ENCODE measurements around the gene RCBTB1. TPM values are rescaled to one million over a fixed set of nuclear protein-coding genes. Genes with fewer than 3 reads are reported as not detected.

Gene RCBTB1
- polyA plus RNA-seq, 1 of the 3 experiments (the other 2 are of a cell fraction): 13.2 TPM

- ChIA-PET POLR2A (no interaction called here), CTCF (no interaction called here)
- H3K36me3 ChIP-seq (replicated peaks in 1 of 2; ENCODE audit: control insufficient read depth in 1 of 2, insufficient read depth in 2 of 2, low read length in 1 of 2): peaks cover 10% of the 10 kb centered on the region in 2 experiments
- no peak overlapping the region for H3K27ac ChIP-seq (ENCODE audit: low read depth in 2 of 2, low read length in 1 of 2)
- WGBS (ENCODE audit: low lambda C conversion rate): 97% methylated on average over 5 of the region's 5 CpGs
- TF ChIP-seq ELF1 (IDR thresholded peaks at IDR 0.05): no peak
- TF ChIP-seq TEAD4 (IDR thresholded peaks at IDR 0.05; ENCODE audit: borderline replicate concordance, insufficient read depth): no peak
- TF ChIP-seq RXRA (IDR thresholded peaks at IDR 0.05; ENCODE audit: borderline replicate concordance, low read depth): no peak
- no peak for TF ChIP-seq NRF1 (IDR thresholded peaks at IDR 0.05; ENCODE audit: low read depth, low read length)
- no peak for TF ChIP-seq CHD2 (IDR thresholded peaks at IDR 0.05; ENCODE audit: low read length, partially characterized antibody)
- no peak for TF ChIP-seq POLR2AphosphoS5 (IDR thresholded peaks at IDR 0.05; ENCODE audit: low read depth, low read length)
- TF ChIP-seq REST (IDR thresholded peaks at IDR 0.05; ENCODE audit: low read depth, low read length): no peak
- no peak for TF ChIP-seq SMC3 (IDR thresholded peaks at IDR 0.05; ENCODE audit: low read depth, low read length)
- no peak for TF ChIP-seq NFIC (IDR thresholded peaks at IDR 0.05; ENCODE audit: borderline replicate concordance)
- no peak for TF ChIP-seq FOXM1 (IDR thresholded peaks at IDR 0.05; ENCODE audit: low read depth)
- no peak for TF ChIP-seq USF1 (IDR thresholded peaks at IDR 0.05; ENCODE audit: borderline replicate concordance, low read depth)
- TF ChIP-seq EP300 (IDR thresholded peaks at IDR 0.05; ENCODE audit: borderline replicate concordance in 1 of 2, low read depth in 1 of 2, low read length in 1 of 2): no peak
- no peak for TF ChIP-seq GABPA (IDR thresholded peaks at IDR 0.05; ENCODE audit: low read depth)
- no peak for TF ChIP-seq FOXJ3 (CRISPR knock-in tag; IDR thresholded peaks at IDR 0.05)
- no peak for TF ChIP-seq IRF3 (IDR thresholded peaks at IDR 0.05; ENCODE audit: low read depth, low read length)
- TF ChIP-seq MEF2A (IDR thresholded peaks at IDR 0.05; ENCODE audit: borderline replicate concordance, low read depth): no peak
- TF ChIP-seq YY1 (IDR thresholded peaks at IDR 0.05; ENCODE audit: low read depth): no peak
- no peak overlapping the region for H3K9ac ChIP-seq
- no peaks in the 10 kb centered on the region for H4K20me1 ChIP-seq (ENCODE audit: insufficient read depth)
- no peak overlapping the region for H2AFZ ChIP-seq (ENCODE audit: low read depth)
- H3K9me3 ChIP-seq: no peaks in the 10 kb centered on the region
- H3K9me2 ChIP-seq: no peaks in the 10 kb centered on the region
- H3K79me2 ChIP-seq (ENCODE audit: insufficient read depth): peaks cover 36% of the 10 kb centered on the region
- peaks cover 0 to 5% of the 10 kb centered on the region in 2 experiments; a peak in 2 of 4 replicates for H3K4me1 ChIP-seq (ENCODE audit: control insufficient read depth in 1 of 2, insufficient read depth in 2 of 2, low read depth in 1 of 2, low read length in 1 of 2)
- no peaks in the 10 kb centered on the region for H3K27me3 ChIP-seq (ENCODE audit: insufficient read depth)
- no peak overlapping the region for H3K4me3 ChIP-seq (ENCODE audit: low read depth in 2 of 2, low read length in 1 of 2)
- H3K4me2 ChIP-seq: no peak overlapping the region
- peaks cover 2% of the 10 kb centered on the region for H3F3A ChIP-seq (replicated peaks; ENCODE audit: insufficient read depth)
- no peak for DNase-seq
Observed at GRCh38 chr13:49580980-49581680, 4.2 kb downstream of the RCBTB1 start.
